Amniotic epithelial cell (primary cell): Measurements from ENCODE around the gene PFKP.

Source experiments
- DNase-seq: peaks from one replicate; pipeline ENCODE4 v3.0.0-alpha.2; 2010; ENCODE audit warnings: low read depth

PFKP gene

GRCh38 chr10:3071405-3072198 lies 4.3 kb downstream of the PFKP start:
- peak; percentile 87 for DNase-seq

GRCh38 chr10:3072641-3073360 lies 5.5 kb downstream of the PFKP start:
- DNase-seq: no peak

- no peak for DNase-seq
These were observed 6.9 kb downstream of the PFKP start for GRCh38 chr10:3074145-3074665.

- no peak for DNase-seq
These were observed 7.7 kb downstream of the PFKP start for GRCh38 chr10:3074985-3075600.

GRCh38 chr10:3076138-3076537 lies 8.8 kb downstream of the PFKP start:
- no peak for DNase-seq

- DNase-seq: no peak
These were observed 10.2 kb downstream of the PFKP start for GRCh38 chr10:3077509-3077908.

- DNase-seq: no peak
These were observed 10.7 kb downstream of the PFKP start for GRCh38 chr10:3077940-3078630.

- no peak for DNase-seq
These were observed 14.1 kb downstream of the PFKP start for GRCh38 chr10:3081383-3081981.

- no peak for DNase-seq
These were observed 14.9 kb downstream of the PFKP start for GRCh38 chr10:3082290-3082689.

- no peak for DNase-seq
These were observed 18.6 kb downstream of the PFKP start for GRCh38 chr10:3085785-3086567.

- no peak for DNase-seq
These were observed 23.0 kb downstream of the PFKP start for GRCh38 chr10:3090388-3090787.

GRCh38 chr10:3090914-3091787 lies 23.8 kb downstream of the PFKP start:
- peak; percentile 95 for DNase-seq

GRCh38 chr10:3091921-3092320 lies 24.6 kb downstream of the PFKP start:
- DNase-seq: no peak

- DNase-seq: no peak
These were observed 26.6 kb downstream of the PFKP start for GRCh38 chr10:3093996-3094395.

GRCh38 chr10:3094609-3095036 lies 27.3 kb downstream of the PFKP start:
- DNase-seq: peak; percentile 82

GRCh38 chr10:3095373-3096139 lies 28.2 kb downstream of the PFKP start:
- peak; percentile 100 for DNase-seq

- peak; percentile 41 for DNase-seq
These were observed 28.8 kb downstream of the PFKP start for GRCh38 chr10:3096149-3096548.

- no peak for DNase-seq
These were observed 29.8 kb downstream of the PFKP start for GRCh38 chr10:3097160-3097559.

- DNase-seq: no peak
These were observed 31.3 kb downstream of the PFKP start for GRCh38 chr10:3098689-3099088.
